NCI-H510A (cell line): Measurements from ENCODE around the gene DHRS7C.
"Not testable (repeated sequence)": the region's sequence is repeated elsewhere in the genome, so short reads cannot be mapped to it uniquely, and the experiment has no call there.

Experiments used
- DNase-seq: peaks from one replicate; lab custom pipeline; 2025; lab: John Stamatoyannopoulos, UW

The DHRS7C gene

GRCh38 chr17:9810100-9810949 lies 18.9 kb upstream of the DHRS7C start:
- no peak for DNase-seq

GRCh38 chr17:9809409-9809808 lies 18.0 kb upstream of the DHRS7C start:
- no peak for DNase-seq

DNA sequence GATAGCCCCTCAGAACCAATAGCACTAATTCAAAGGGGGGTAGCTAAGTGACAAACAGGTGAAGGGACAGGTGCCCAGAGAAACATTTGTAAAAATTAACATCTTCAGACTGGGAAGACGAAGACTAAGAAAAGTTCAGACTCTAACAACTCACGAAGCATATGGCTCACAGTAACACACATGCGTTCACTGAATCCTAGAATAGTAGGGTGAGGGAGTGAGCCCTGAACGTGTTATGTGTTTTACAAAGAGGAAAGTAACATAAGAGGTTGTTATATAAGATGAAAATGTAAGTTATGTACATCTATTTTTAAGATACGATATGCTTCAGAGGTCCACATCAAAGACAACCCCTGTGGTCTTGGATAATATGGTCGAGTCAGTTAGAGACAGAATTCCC lies 15.3 kb upstream of the DHRS7C start:
- DNase-seq = no peak

- DNase-seq = no peak
Measured at GRCh38 chr17:9805769-9806168, 14.4 kb upstream of the DHRS7C start.

GRCh38 chr17:9802697-9803096 lies 11.3 kb upstream of the DHRS7C start:
- DNase-seq = no peak

- no peak for DNase-seq
Measured at GRCh38 chr17:9802294-9802693, 10.9 kb upstream of the DHRS7C start.

- DNase-seq = no peak
Measured at GRCh38 chr17:9801505-9801904, 10.1 kb upstream of the DHRS7C start.

DNA sequence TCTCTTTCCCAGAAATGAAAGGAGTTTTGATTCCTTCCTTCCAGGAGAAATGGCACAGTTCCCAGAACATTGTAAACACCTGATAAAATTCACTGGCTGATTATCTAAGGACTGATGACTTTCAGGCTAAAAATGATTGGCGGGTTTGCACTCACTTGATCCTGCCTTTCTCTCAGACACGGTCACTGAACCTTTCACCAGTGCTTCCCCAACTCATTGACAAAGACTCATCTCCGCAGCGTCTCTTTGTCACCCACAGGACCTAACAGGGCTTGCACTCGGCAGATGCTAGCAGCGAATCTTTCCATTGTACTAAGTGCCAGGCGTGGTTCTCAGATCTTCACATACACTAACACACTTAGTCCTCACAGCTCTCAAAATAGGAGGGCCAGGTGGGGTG lies 7.3 kb upstream of the DHRS7C start:
- no peak for DNase-seq

- DNase-seq = no peak
Measured at GRCh38 chr17:9798008-9798407, 6.6 kb upstream of the DHRS7C start.

- no peak for DNase-seq
Measured at GRCh38 chr17:9792181-9792840, 919 bp upstream of the DHRS7C start.

DNA sequence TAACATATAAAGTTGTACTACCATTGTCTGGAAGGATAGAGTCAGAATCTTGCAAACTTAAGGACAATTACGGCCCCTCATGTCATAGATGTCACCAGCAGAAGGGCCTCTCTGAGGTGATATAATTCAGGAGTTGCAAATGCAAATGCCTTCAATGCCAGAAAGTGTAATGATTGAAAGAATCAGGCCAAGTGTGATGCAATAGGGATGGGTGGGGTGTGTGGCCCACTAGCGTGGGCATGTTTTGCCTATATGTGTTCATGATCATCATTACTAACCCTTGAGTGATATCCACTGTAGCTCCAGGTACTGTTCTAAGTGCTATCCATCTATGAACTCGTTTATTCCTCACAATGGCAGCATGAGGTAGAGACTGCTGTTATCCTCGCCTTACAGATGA lies 1.1 kb downstream of the DHRS7C start:
- no peak for DNase-seq

GRCh38 chr17:9788601-9789000 lies 2.8 kb downstream of the DHRS7C start:
- no peak for DNase-seq

DNA sequence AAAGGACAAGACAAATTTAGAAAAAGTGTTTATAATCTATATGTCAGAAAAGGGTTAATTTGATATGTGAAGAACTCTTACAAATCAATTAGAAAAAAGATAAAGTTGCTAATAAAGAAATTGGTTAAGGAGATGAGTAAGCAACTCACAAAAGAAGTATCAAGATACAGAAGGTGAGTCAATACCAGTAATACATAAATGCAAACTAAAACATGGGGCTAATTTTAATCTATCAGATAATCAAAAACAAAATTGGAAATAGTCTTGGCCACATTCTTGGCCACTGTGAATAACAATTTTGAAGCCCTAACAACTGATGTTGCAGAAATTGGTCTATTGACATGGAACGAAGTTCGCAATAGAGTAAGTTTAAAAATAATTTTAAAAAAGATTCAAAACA lies 6.8 kb downstream of the DHRS7C start:
- no peak for DNase-seq

GRCh38 chr17:9783465-9783864 lies 7.9 kb downstream of the DHRS7C start:
- not testable (repeated sequence) for DNase-seq

DNA sequence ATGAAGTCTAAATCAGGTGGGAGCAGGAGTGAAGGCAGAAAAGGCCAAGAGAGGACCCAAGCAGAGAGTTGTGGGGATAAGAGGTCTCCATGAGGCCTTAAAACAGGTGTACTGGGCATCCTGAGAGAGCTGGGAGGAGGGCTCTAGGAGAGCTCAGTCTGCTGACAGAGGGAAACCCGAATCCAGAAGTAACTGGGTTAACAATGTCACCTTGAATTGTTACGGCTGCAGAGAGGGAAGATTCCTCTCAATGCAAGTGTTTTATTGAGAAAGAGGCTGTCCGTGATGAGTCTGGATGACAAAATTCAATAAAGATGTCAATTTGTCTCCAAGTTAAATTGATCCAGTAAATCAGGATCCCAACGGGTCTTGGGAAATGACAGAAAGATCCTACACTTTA lies 8.3 kb downstream of the DHRS7C start:
- no peak for DNase-seq

DNA sequence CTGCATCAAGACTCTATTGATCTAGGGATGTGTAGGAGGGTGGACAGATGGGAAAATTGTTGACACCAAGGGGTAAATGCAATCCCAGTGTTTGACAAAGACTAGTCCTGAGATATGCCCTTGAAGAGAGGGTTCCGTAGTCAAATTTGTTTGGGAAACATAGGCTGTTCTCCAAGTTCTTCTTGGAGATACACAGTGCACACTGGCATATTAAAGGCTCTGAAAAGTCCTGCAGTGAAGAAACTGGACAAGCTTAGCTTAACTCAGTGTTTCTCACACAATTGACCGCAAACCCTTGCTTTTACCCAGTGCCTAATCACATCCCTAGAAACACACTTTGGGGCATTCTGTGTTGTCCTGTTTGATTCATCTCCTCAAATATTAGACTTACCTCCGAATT lies 10.8 kb downstream of the DHRS7C start:
- DNase-seq = no peak

- no peak for DNase-seq
Measured at GRCh38 chr17:9776911-9777310, 14.5 kb downstream of the DHRS7C start.

DNA sequence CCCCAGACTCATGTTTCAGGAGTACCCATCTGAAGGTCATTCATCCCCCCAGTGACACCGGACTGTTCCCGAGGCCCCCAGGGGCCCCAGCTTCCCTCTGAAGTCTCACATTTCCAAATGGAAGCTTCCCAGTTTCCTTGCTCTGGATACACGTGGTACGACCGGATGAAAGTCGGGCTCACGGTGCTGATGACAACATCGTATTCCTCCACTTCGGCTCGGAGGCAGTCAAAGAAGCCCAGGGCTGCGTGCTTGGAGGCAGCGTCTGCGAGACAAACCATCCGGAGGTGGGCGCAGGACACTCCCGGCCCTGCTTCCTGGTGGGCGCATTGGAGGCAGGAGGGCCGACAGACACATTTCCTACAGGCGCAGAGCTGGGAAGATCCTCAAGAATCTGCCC lies 18.7 kb downstream of the DHRS7C start:
- DNase-seq = no peak

DNA sequence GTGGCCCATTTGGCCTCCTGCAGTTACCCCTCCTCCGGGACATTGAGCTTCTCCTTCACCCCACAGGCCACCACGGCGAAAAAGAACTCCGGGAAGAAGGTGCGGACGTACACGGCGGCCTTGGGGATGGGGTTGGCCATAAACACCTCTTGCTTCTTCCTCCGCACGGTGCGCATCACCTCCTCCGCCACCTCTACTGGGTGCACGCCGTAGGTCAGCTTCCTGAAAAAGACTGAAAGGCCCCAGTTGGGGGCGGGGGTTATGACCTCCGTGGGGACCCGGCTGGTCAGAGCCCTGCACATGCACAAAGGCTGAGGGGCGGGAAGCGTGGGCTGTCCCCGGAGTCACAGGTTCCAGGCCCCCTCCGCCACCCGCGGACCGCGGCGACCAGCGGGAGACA lies 19.9 kb downstream of the DHRS7C start:
- DNase-seq = no peak

GRCh38 chr17:9769036-9769695 lies 22.2 kb downstream of the DHRS7C start:
- no peak for DNase-seq

DNA sequence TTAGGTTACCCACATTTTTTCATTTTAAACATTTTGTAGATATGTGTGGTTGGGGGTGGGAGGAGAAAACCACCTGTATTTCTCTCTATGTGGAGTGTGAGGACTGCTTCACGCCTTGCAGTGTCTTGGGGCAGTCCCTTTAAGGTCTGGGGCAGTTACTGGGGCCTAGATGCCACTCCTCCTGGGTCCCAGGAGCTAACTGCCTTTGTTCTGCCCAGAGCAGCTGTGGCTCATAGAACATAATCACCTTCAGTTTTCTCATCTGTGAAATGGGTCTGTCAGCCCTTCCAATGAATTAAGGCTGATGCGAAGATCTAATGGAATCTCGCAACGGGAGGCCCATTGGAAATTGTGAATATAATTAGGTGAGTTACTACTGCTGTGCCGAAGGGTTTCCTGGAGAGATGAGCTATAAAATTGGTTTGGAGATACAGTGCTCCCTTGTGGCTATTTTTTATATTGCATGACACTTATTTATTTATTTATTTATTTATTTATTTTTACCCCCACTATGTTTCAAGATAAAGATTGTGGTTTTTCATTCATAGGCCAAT lies 22.9 kb downstream of the DHRS7C start:
- no peak for DNase-seq

DNA sequence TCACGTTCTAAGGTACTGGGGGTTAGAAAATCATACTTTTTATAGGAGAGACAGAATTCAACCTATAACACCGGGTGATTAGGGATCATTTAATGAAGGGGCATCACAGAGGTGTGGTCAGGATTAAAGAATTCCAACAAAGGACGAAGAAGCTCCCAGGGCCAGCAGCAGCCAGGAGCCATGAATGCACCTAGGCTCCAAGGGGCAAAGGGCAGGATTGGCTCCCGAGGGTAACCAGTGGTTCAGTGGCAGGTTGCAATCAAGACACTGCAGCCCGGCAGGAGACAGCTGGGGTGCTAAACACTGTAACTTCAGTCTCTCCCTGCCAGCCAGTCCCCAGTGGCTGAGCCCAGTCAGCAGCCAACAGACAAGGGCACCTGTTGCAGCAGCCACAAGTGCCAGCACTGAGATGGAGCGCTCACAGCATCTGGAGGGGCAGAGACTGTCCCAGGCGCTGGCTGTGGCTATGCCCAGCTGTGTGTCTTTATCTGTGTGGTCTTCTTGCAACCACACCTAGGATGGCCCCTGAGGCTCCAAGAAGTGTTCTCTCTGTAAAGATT lies 23.9 kb downstream of the DHRS7C start:
- no peak for DNase-seq

DNA sequence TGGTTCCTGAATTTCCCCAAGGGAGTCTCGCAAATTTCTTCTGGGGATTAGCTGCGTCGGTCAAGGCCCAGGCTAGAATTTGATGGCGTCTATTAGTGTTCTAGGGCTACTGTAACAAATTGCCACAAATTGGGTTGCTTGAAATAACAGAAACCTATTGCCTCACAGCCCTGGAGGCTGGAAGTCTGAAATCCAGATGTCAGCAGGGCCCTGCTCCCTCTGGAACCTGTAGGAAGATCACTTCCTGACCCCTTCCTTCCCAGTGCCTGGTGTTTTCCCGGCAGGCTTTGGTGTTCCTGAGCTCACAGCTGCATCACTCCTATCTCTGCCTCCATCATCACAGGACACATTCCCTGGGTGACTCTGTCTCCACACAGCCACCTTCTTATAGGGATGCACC lies 24.4 kb downstream of the DHRS7C start:
- DNase-seq = no peak
